Stimulated activated memory B cell treated with anti-CD40 and anti-IgM and Interleukin-4, amounts not matched to agents 10 μg/mL and 1 μg/mL and 100 μg/mL, for 72 hours (primary cell): ENCODE data around the gene AFF4.
"Not testable (repeated sequence)": the region's sequence is repeated elsewhere in the genome, so short reads cannot be mapped to it uniquely, and the experiment has no call there.

ENCODE experiments used
- ATAC-seq: fragments of 150-1000 bp; cut with Tn5 transposase; 2 replicates; pipeline ENCODE4 v1.10.0; 2021
- H3K27ac Mint-ChIP-seq: one replicate; pipeline ENCODE4 v1.8.0; 2022; ENCODE audit warnings: mild to moderate bottlenecking, mixed read lengths
- H3K27me3 Mint-ChIP-seq: one replicate; pipeline ENCODE4 v1.8.0; 2022; ENCODE audit warnings: mixed read lengths
- H3K36me3 Mint-ChIP-seq: one replicate; pipeline ENCODE4 v1.8.0; 2022; ENCODE audit warnings: mixed read lengths
- H3K4me1 Mint-ChIP-seq: one replicate; pipeline ENCODE4 v1.8.0; 2022; ENCODE audit warnings: mixed read lengths
- H3K4me3 Mint-ChIP-seq: one replicate; pipeline ENCODE4 v1.8.0; 2022; ENCODE audit warnings: mild to moderate bottlenecking, moderate library complexity, mixed read lengths
- H3K9me3 Mint-ChIP-seq: one replicate; pipeline ENCODE4 v1.8.0; 2022; ENCODE audit warnings: mixed read lengths

Gene AFF4

DNA sequence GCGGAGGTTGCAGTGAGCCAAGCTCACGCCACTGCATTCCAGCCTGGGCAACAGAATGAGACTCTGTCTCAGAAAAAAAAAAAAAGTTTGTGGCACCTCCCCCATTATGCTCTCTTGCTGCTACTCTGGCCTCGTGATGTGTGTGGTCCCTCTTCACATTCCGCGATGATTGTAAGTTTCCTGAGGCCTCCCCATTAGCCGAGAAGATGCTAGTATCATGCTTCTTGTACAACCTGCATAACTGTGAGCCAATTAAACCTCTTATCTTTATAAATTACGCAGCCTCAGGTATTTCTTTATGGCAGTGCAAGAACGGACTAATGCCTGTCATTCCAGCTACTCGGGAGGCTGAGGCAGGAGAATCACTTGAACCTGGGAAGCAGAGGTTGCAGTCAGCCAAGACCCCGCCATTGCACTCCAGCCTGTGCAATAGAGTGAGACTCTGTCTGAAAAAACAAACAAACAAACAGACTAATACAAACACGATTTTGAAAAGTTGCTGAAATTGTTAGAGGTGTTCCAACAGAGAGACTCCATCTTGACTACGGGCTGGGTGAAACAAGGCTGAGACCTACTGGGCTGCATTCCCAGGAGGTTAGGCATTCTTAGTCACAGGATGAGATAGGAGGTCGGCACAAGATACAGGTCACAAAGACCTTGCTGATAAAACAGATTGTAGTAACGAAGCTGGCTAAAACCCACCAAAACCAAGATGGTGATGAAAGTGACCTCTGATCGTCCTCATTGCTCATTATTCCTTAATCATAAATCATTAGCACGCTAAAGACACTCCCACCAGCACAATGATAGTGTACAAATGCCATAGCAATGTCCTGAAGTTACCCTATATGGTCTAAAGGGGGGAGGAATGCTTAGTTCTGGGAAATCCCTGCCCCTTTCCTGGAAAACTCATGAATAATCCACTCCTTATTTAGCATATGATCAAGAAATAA is 8.3 kb upstream of the AFF4 start:
- Mint-ChIP-seq H3K9me3 (peaks cover 4% of the 10 kb centered on the region), H3K36me3 (peaks cover 2% of the 10 kb centered on the region)
- ATAC-seq = no peak

DNA sequence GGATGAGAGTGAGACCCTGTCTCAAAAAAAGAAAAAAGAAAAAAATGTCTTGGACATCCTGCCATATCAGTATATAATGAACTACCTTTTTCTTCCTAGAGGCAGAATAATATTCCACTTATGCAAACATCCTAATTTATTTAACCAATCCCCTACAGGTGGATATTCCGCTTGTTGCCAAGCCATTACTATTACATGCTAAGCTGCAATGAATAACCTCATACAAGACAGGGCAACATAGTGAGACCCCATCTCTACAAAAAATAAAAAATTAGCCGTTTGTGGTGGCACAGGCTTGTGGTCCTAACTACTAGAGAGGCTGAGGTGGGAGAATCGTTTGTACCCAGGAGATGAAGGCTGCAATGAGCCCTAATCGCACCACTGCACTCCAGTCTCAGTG is 1.7 kb upstream of the AFF4 start:
- no peaks in the 10 kb centered on the region for H3K36me3 Mint-ChIP-seq
- H3K9me3 Mint-ChIP-seq = no peaks in the 10 kb centered on the region
- ATAC-seq = no peak
- H3K4me3 Mint-ChIP-seq = no peak overlapping the region
- no peak overlapping the region for H3K27ac Mint-ChIP-seq
- H3K4me1 Mint-ChIP-seq = peaks cover 20% of the 10 kb centered on the region
- H3K27me3 Mint-ChIP-seq = no peaks in the 10 kb centered on the region

More for the DNA sequence above, 8.3 kb upstream of the AFF4 start:
- Mint-ChIP-seq H3K4me3 (no peak overlapping the region), H3K27me3 (no peaks in the 10 kb centered on the region), H3K27ac (no peak overlapping the region), H3K4me1 (no peaks in the 10 kb centered on the region)

DNA sequence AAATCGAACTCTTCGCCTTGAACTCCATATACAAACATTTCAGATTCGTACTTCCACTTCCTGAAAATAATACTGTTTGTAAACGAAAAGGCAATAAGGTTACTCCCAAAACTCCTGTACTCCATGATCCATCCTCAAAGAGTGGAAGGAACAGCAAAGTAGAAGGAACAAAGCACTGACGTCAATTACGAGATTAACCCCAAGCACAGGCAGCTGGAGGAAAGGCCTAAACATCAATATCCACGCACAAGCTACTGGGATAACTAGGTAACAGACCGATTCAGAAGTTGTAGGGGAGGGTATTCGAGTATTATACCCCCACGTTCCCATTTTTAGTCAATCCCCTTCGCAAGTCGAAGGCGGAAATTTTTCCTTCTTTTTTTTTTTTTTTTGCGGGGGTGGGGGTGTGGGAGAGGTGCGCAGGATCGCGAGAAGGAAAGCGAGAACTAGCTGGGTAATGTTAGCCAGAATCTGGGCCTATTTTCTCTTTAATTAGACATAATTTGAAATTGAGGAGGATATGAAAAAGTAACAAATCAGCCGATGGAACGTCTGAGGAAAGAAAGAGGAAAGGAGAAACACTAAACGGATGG is 909 bp downstream of the AFF4 start:
- H3K4me3 Mint-ChIP-seq = peak overlapping the region; percentile 89
- no peaks in the 10 kb centered on the region for H3K9me3 Mint-ChIP-seq
- H3K36me3 Mint-ChIP-seq = peaks cover 8% of the 10 kb centered on the region
- no peaks in the 10 kb centered on the region for H3K27me3 Mint-ChIP-seq
- H3K27ac Mint-ChIP-seq = peak overlapping the region; percentile 96
- peaks cover 34% of the 10 kb centered on the region for H3K4me1 Mint-ChIP-seq
- no peak for ATAC-seq

DNA sequence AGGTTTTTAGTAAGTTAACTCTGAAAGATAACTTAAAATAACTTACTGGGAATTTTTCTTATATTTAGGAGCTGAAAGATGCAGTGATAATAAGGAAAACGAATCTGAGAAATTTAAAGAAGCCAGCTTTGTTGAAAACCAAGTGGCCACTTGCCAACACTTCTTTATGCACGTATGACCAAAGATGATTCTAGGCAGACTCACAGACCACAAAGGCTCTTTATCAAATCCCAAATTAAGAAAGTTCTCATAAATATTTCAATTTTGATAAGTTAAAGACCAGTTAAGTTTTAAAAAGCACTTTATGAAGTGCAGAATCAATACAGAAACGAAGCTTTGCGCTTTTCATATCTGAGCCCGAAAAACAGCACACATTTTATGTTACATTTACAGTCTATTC is 1.5 kb downstream of the AFF4 start:
- peaks cover 34% of the 10 kb centered on the region for H3K4me1 Mint-ChIP-seq
- peaks cover 8% of the 10 kb centered on the region for H3K36me3 Mint-ChIP-seq
- no peaks in the 10 kb centered on the region for H3K27me3 Mint-ChIP-seq
- no peak for ATAC-seq
- H3K27ac Mint-ChIP-seq = peak overlapping the region; percentile 96
- peak overlapping the region; percentile 89 for H3K4me3 Mint-ChIP-seq
- no peaks in the 10 kb centered on the region for H3K9me3 Mint-ChIP-seq

DNA sequence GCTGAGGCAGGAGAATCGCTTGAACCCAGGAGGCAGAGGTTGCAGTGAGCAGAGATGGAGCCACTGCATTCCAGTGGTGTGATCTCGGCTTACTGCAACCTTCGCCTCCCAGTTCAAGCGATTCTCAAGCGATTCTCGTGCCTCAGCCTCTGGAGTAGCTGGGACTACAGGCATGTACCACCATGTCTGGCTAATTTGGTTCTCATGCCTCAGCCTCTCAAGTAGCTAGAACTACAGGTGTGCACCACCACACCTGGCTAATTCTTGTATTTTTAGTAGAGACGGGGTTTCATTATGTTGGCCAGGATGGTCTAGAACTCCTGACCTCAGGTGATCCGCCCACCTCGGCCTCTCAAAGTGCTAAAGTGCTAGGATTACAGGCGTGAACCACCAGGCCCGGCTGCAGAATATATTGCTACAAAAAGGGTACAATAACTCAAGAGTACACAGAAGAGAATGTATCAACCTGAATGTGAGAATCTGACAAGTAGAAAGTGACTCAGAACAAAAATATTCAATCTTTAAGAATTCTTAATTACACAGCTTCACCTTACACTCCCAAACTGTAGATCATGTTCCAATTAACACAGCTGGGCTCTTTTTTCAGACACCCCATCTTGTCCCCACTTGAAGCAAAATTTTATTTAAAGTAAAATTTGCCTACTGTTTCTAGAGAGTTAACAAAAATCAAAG is 2.2 kb downstream of the AFF4 start:
- peaks cover 34% of the 10 kb centered on the region for H3K4me1 Mint-ChIP-seq
- H3K36me3 Mint-ChIP-seq, H3K9me3 Mint-ChIP-seq, H3K4me3 Mint-ChIP-seq, H3K27me3 Mint-ChIP-seq, H3K27ac Mint-ChIP-seq, ATAC-seq: not testable (repeated sequence)

DNA sequence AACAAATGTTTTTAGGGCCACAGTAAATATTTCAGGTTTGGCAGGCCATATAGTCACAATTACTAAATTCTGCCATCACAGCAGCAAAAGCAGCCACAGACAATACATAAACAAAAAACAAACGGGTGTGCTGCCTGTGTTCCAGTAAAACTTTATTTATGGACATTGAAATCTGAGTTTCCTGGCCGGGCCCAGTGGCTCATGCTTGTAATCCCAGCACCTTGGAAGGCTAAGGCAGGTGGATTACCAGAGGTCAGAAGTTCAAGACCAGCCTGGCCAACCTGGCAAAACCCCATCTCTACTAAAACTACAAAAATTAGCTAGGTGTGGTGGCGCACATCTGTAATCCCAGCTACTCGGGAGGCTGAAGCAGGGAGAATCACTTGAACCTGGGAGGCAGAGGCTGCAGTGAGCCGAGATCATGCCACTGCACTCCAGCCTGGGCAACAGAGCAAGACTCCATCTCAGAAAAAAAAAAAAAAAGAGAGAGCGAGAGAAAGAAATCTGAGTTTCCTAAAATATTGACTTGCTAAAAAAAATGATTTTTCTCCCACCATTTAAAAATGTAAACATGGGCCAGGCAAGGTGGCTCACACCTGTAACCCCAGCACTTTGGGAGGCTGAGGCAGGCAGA is 7.2 kb downstream of the AFF4 start:
- Mint-ChIP-seq H3K4me1 (peaks cover 47% of the 10 kb centered on the region), H3K36me3 (peaks cover 38% of the 10 kb centered on the region)
- ATAC-seq, H3K9me3 Mint-ChIP-seq, H3K27me3 Mint-ChIP-seq, H3K4me3 Mint-ChIP-seq, H3K27ac Mint-ChIP-seq: not testable (repeated sequence)

DNA sequence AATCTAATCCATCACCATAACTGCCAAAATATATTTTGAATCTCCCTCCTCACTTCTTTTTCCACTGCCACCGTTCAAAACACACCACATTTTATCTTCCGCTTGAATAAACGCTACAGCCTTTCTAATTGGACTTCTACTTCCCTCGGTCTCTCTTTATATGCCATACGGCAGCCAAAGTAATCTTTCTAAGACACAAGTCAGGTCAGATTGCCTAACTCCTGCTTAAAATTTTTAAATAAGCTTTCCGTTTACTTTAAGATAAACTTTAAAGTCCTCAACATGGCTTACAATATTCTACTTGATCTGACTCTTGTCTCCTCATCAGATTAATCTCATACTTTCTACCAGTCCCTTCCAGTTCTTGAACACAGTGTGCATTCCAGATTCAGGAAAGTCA is 9.7 kb downstream of the AFF4 start:
- Mint-ChIP-seq H3K4me1 (peaks cover 42% of the 10 kb centered on the region), H3K36me3 (peaks cover 46% of the 10 kb centered on the region), H3K4me3 (no peak overlapping the region), H3K27ac (no peak overlapping the region), H3K27me3 (no peaks in the 10 kb centered on the region), H3K9me3 (no peaks in the 10 kb centered on the region)
- ATAC-seq = no peak

DNA sequence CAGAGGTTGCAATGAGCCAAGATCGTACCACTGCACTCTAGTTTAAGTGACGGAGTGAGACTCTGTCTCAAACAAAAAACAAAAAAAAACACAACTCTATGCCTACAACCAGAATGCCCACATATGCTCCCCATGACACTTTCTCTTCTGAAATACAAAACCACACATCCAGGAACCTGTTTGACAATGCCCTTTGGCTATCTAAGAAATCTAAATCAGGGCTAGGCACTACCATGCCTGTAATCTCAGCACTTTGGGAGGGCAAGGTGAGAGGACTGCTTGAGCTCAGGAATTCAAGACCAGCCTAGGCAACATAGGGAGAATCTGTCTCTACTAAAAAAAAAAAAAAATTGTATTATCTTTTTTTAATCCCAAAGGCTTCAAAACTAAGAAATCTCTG is 10.6 kb downstream of the AFF4 start:
- Mint-ChIP-seq H3K36me3 (peaks cover 43% of the 10 kb centered on the region), H3K9me3 (no peaks in the 10 kb centered on the region), H3K27me3 (no peaks in the 10 kb centered on the region), H3K4me3 (no peak overlapping the region), H3K4me1 (peaks cover 41% of the 10 kb centered on the region), H3K27ac (no peak overlapping the region)
- ATAC-seq = no peak

DNA sequence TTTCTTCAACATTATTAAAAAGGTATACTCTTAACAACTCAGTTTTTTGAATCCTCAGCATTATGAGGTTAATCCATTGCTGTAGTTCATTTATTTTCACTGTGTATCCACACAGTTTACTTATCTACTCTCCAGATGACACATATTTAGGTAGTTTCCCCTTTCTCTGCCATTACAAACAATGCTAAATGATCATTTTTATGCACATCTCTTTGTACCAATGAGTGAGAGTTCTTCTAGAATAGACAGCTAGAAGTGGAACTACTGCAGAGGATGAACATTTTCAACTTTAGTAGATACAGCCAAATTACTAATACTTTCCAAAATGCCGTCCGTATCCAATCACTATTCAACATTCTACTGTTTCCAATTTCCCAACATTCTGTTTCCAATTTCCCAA is 11.5 kb downstream of the AFF4 start:
- Mint-ChIP-seq H3K4me3 (no peak overlapping the region), H3K36me3 (peaks cover 48% of the 10 kb centered on the region), H3K27ac (no peak overlapping the region), H3K27me3 (no peaks in the 10 kb centered on the region), H3K4me1 (peaks cover 46% of the 10 kb centered on the region), H3K9me3 (no peaks in the 10 kb centered on the region)
- no peak for ATAC-seq

DNA sequence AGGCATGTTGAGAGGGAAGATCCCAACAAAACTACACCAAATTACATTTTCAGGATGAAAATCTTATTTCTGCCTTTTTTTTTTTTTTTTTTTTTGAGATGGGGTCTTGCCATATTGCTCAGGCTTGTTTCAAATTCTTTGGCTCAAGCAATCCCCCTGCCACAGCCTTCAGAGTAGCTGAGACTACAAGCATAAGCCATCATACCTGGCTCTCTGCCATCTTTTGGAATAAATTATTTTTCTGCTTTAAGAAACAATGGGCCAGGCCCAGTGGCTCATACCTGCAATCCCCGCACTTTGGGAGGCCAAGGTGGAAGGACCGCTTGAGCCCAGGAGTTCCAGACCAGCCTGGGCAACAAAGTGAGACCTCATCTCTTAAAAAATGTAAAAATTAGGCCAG is 14.3 kb downstream of the AFF4 start:
- Mint-ChIP-seq H3K9me3 (no peaks in the 10 kb centered on the region), H3K36me3 (peaks cover 40% of the 10 kb centered on the region), H3K4me1 (peaks cover 40% of the 10 kb centered on the region), H3K27me3 (no peaks in the 10 kb centered on the region), H3K27ac (no peak overlapping the region), H3K4me3 (no peak overlapping the region)
- ATAC-seq = no peak

DNA sequence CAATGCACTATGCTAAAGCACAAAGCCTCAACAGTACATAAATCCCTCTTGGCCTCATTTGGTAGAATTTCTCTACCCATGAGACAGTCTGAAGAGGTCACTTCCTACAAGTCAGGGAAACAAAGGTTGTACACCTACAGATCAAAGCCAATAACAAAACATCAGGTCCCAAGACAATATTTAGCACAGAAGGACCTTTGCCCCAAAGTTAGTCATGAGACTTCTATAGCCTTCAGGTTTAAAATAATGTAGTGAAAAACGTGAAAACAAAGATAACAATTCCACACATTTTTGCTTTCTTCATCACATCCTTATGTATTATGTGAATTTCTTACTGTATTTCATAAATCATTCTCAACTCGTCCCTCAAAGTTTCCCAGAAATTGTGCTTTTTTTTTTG is 15.8 kb downstream of the AFF4 start:
- H3K27ac Mint-ChIP-seq = no peak overlapping the region
- no peaks in the 10 kb centered on the region for H3K9me3 Mint-ChIP-seq
- peaks cover 30% of the 10 kb centered on the region for H3K36me3 Mint-ChIP-seq
- ATAC-seq = no peak
- H3K4me1 Mint-ChIP-seq = peaks cover 32% of the 10 kb centered on the region
- no peak overlapping the region for H3K4me3 Mint-ChIP-seq
- no peaks in the 10 kb centered on the region for H3K27me3 Mint-ChIP-seq

DNA sequence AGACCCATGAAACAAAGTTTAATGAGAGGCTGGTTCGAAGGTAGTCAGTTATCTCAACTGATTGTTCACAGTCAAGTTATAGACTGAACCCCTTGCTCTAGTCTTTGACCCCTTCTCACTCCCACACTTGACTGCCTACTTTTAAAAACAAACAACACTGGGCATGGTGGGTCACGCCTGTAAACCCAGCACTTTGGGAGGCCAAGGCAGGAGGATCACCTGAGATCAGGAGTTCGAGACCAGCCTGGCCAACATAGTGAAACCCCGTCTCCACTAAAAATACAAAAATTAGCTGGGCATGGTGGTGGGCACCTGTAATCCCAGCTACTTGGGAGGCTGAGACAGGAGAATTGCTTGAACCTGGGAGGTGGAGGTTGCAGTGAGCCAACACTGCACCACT is 18.1 kb downstream of the AFF4 start:
- H3K36me3 Mint-ChIP-seq, H3K27ac Mint-ChIP-seq, ATAC-seq, H3K27me3 Mint-ChIP-seq, H3K4me3 Mint-ChIP-seq, H3K9me3 Mint-ChIP-seq: not testable (repeated sequence)
- H3K4me1 Mint-ChIP-seq = peaks cover 12% of the 10 kb centered on the region

DNA sequence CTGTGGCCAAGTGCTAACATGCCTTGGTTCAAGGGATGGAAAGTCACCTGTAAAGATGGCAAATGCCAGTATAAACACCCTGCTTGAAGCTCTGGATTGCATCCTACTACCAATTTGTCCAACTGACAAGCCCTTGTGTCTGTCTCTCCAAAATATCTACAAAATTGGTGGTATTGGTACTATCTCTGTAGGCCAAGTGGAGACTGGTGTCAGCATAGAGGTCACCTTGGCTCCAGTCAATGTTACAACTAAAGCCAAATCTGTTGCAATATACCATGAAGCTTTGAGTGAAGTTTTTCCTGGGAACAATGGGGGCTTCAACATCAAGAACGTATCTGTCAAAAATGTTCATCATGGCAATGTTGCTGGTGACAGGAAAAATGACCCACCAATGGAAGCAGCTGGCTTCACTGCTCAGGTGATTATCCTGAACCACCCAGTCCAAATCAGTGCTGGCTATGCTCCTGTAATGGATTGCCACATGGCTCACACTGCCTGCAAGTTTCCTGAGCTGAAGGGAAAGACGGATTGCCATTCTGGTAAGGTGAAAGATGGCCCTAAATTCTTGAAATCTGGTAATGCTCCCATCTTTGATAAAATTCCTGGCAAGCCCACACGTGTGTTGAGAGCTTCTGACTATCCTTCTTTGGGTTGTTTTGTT is 19.9 kb downstream of the AFF4 start:
- no peaks in the 10 kb centered on the region for H3K27me3 Mint-ChIP-seq
- H3K4me3 Mint-ChIP-seq = no peak overlapping the region
- ATAC-seq = no peak
- no peak overlapping the region for H3K27ac Mint-ChIP-seq
- H3K4me1 Mint-ChIP-seq = peaks cover 11% of the 10 kb centered on the region
- peaks cover 9% of the 10 kb centered on the region for H3K36me3 Mint-ChIP-seq
- no peaks in the 10 kb centered on the region for H3K9me3 Mint-ChIP-seq

DNA sequence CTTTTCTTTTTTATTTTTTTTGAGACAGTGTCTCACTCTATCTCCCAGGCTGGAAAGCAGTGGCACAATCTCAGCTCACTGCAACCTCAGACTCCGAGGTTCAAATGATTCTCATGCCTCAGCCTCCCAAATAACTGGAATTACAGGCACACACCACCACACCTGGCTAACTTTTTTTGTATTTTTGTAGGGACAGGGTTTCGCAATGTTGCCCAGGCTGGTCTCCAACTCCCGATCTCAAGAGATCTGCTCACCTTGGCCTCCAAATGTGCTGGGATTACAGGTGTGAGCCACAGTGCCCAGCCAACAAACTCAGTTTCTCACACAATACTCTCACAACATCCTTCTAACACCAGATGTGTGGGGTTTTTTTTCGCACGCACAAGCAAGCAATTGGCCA is 22.1 kb downstream of the AFF4 start:
- H3K36me3 Mint-ChIP-seq = peaks cover 14% of the 10 kb centered on the region

DNA sequence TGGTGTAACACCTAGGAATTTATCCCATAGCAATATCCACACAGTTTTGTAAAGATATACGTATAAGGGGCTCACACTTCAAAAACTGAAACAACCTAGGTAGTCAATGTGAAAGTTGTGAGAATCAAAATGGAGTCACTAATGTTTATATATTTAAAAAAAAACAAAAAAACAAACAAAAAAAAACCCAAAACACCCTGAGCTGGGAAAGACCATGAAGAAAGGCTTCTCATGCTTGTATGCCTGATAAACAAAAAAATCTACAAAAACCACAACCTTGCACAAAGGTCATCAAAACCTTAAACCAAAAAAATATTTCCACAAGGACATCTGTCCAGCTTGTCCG is 35.4 kb downstream of the AFF4 start:
- H3K4me1 Mint-ChIP-seq = peaks cover 22% of the 10 kb centered on the region
- H3K27me3 Mint-ChIP-seq = no peaks in the 10 kb centered on the region
- no peaks in the 10 kb centered on the region for H3K9me3 Mint-ChIP-seq
- no peak overlapping the region for H3K27ac Mint-ChIP-seq
- H3K4me3 Mint-ChIP-seq = no peak overlapping the region
- no peak for ATAC-seq
- H3K36me3 Mint-ChIP-seq = peaks cover 71% of the 10 kb centered on the region

More for the DNA sequence above, 22.1 kb downstream of the AFF4 start:
- ATAC-seq = no peak
- Mint-ChIP-seq H3K27me3 (no peaks in the 10 kb centered on the region), H3K9me3 (no peaks in the 10 kb centered on the region), H3K4me3 (no peak overlapping the region), H3K27ac (no peak overlapping the region), H3K4me1 (no peaks in the 10 kb centered on the region)
